Left colon (tissue), 2 donors: ENCODE data around the gene B4GALT3. TPM values are rescaled to one million over a fixed set of nuclear protein-coding genes. Genes with fewer than 3 reads are reported as not detected.

ENCODE experiments used
- ATAC-seq: fragments of 200-7000 bp; cut with Tn5 transposase; one replicate; pipeline ENCODE4 v1.9.1; 2020; ENCODE audit warnings: mild to moderate bottlenecking, moderate library complexity
- DNase-seq, 2 donors: peaks; one replicate each; pipeline ENCODE4 v3.0.0-alpha.2; 2020
- intact Hi-C, 2 donors: fragments of 100-400 bp; cut with DNase I in 1 of 2; cut with micrococcal nuclease in 1 of 2; formaldehyde crosslinking; loops; one replicate each; pipeline versions ENCODE4 v1.11.2 to v1.14.0; 2022; cut with DNase I, micrococcal nuclease
- total RNA-seq, 2 donors: library from RNA; stranded (reverse); fragmentation: NEBNext Ultra II Directional; extraction: Animal tissue kit (Norgen Biotek cat#: 25700); gene quantifications; one replicate each; pipeline ENCODE4 v1.2.1, GENCODE V29; 2021
- donor health status: DM: no; HTN: no; CAD: no.
- donor health status: DM: yes; HTN: yes; CAD: no.

Gene B4GALT3
- total RNA-seq, 2 donors from 2014 or later: 29.7 TPM

DNA sequence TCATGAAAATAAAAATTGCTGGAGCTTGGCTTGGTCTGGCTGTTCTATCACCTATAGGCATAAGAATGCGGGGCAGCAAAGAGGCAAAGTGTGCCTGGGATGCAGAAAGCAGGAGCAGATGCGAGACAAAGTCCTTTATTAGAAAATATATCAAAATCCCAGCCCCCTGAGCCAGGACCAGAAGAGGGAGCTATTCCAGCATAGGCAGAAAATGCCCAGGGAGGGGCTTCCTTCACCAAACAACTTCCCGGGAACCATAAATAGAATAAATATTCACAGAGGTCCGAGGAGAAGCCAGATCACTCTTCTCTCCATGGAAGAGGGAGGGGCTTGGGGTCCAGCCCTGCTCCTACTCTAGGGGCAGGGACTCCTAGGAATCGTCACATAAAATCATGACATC is 6.1 kb downstream of the B4GALT3 start:
- ATAC-seq (no peak), DNase-seq (no peak)
- intact Hi-C loops: no loop called here

DNA sequence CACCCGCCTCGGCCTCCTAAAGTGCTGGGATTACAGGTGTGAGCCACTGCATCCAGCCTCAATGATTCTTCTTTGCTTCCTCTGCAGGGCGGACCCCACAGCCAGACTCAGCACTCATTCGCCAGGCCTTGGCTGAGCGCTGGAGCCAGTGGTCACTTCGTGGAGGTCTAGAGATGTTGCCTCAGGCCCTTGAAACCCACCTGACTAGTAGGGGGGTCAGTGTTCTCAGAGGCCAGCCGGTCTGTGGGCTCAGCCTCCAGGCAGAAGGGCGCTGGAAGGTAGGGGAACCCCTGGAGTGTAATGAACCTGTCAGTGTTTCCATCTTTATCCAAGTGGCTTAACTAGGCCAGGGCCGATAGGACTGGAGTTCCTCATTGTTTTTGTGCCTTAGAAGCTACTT is 8.4 kb downstream of the B4GALT3 start:
- ATAC-seq (no peak), DNase-seq (no peak)
- intact Hi-C loops: no loop called here

DNA sequence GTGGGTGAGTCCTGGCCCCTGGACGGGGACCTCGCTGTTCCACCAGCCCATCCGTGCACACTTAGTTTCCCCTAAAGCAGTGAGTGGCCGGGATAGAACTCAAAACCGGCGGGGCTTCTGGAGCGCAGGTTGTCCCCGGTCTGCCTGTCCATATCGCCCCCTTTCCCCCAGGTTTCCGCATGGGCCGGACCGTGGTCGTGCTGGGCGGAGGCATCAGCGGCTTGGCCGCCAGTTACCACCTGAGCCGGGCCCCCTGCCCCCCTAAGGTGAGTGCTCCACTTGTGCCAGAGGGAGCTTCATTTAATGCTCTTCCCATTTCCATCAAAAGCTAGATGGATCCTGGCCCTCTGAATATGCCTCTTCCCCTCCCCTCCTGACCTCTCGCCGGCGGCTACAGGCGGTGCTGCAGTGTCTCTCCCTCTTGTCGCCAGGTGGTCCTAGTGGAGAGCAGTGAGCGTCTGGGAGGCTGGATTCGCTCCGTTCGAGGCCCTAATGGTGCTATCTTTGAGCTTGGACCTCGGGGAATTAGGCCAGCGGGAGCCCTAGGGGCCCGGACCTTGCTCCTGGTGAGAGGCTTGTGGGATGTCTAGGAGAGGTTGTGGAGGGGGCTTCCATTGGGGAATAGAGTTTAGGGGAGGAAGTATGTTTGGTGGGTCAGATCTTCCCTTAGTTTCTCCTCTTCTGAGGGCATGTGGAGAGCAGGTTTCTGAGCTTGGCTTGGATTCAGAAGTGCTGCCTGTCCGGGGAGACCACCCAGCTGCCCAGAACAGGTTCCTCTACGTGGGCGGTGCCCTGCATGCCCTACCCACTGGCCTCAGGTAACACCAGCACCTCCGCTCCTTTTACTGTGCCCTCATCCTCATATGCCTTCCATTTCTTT is 10.4 kb downstream of the B4GALT3 start:
- DNase-seq (no peak), ATAC-seq (peak; percentile 5)
- intact Hi-C loops: no loop called here

DNA sequence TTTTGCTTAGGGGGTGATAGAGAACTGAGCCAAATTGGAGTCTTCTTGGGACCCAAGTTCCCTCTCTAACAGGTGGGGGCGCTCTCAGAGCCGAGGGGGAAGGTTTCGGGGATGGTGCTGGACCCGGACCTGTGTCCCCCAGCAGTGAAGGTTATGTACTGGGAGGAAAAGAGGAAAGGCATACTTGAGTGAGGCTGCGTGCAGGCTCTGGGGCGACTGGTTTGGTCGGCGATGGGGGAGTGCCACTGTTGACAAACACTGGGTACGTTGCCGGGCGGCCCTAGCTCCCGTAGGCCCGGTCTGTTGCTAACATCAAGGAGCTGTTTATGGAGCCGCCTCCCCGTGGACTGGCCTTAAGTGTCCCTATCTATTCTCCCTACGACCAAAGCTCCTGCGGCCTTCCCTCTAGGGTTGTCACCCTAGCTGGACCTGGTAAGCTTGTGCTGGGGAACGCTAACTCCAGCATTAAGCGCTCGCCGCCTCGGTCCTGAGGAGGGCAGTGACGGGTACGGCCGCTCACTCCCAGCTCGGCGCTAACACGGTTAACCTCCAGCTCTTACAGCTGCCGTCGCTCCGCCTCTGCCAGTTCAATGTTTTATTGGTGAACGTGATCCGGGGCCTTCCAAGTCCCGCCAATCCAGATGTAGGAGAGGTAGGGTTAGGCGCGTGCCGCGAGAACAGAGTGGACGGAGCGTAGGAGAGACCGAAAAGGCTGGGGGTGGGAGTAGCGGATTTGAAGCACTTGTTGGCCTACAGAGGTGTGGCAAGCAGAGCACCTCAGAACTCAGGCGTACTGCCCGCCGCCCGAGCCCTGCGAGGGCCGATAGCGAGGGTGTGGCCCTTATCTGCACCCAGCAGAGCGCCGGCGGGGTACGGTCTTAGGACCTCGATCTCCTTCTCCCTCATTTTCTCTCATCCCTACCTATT is 11.3 kb downstream of the B4GALT3 start, which contains the start of gene PPOX:
TSS of gene PPOX (plus strand) at position 685 of the 927 bp plus-strand sequence. CDS start 422 bp downstream, outside the sequence.
- intact Hi-C loops: no loop called here
- peak; percentile 92 for ATAC-seq
- peak; percentile 95 to 98 for DNase-seq

DNA sequence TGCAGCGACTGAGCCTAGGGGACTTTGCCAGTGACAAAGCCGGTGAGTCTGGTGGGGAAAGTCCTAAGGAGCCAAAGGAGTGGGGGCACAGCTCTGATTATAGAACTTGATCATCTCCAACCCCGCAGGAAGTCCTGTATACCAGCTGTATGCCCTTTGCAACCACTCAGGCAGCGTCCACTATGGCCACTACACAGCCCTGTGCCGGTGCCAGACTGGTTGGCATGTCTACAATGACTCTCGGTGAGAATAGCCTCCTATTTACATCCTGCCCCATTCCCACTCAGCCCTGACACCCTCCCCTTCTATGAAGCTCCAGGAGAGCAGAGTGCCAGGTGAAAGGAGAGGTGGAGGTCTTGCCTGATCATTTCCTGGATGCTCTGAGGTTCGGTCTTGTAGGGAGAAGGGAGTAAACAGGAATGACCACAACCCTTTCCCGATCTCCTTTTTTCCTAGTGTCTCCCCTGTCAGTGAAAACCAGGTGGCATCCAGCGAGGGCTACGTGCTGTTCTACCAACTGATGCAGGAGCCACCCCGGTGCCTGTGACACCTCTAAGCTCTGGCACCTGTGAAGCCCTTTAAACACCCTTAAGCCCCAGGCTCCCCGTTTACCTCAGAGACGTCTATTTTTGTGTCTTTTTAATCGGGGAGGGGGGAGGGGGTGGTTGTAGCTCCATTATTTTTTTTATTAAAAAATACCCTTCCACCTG is 12.3 kb downstream of the B4GALT3 start:
- DNase-seq: no peak
- intact Hi-C loops: no loop called here
- no peak for ATAC-seq

DNA sequence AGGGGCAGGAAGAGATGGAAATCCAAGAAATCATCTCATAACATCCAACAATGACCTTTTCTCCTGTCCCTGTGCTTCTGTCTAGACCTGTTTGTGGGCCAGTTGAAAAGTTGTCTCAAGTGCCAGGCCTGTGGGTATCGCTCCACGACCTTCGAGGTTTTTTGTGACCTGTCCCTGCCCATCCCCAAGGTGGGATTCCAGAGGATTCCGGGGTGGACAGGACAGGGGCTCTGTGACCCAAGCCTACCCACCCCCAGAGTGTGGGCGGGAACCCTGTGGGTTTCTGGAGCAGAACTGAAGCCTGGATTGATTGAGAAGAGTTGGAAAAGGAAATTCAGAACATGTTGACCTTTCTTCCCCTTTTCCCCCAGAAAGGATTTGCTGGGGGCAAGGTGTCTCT is 13.5 kb downstream of the B4GALT3 start:
- ATAC-seq (no peak), DNase-seq (no peak)
- intact Hi-C loops: no loop called here

DNA sequence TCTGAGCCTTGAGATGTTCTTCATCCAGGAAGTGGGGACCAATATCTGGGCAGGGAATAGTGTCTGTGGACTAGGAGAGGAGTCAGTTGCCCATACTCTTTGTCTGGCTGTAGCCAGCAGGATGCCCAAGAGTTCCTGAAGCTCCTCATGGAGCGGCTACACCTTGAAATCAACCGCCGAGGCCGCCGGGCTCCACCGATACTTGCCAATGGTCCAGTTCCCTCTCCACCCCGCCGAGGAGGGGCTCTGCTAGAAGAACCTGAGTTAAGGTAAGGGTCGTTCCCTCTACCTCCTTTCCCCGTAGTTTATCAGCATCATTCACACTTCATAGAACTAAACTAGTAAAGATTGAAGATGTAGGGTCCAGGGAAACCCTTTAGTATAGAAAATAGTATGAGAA is 14.5 kb downstream of the B4GALT3 start:
- no peak for DNase-seq
- intact Hi-C loops: no loop called here
- ATAC-seq: no peak

GRCh38 chr1:161162052-161162451 is 15.3 kb downstream of the B4GALT3 start:
- intact Hi-C loops: no loop called here
- DNase-seq (no peak), ATAC-seq (no peak)

GRCh38 chr1:161161652-161162051 is 15.7 kb downstream of the B4GALT3 start:
- no peak for ATAC-seq
- intact Hi-C loops: no loop called here
- no peak for DNase-seq

GRCh38 chr1:161160671-161161145 is 16.6 kb downstream of the B4GALT3 start:
- intact Hi-C loops: no loop called here
- ATAC-seq (no peak), DNase-seq (no peak)

- ATAC-seq: no peak
- DNase-seq: no peak
- intact Hi-C loops: no loop called here
Measured at GRCh38 chr1:161159913-161160243, 17.4 kb downstream of the B4GALT3 start.

- ATAC-seq: peak; percentile 96
- peak; percentile 90 to 95 for DNase-seq
- intact Hi-C loops: no loop called here
Measured at GRCh38 chr1:161159087-161159912, 18.0 kb downstream of the B4GALT3 start, which contains the start of gene USP21. USP21 (plus strand) TSS chr1:161159500; CDS start chr1:161160641, 1,141 bp downstream.

DNA sequence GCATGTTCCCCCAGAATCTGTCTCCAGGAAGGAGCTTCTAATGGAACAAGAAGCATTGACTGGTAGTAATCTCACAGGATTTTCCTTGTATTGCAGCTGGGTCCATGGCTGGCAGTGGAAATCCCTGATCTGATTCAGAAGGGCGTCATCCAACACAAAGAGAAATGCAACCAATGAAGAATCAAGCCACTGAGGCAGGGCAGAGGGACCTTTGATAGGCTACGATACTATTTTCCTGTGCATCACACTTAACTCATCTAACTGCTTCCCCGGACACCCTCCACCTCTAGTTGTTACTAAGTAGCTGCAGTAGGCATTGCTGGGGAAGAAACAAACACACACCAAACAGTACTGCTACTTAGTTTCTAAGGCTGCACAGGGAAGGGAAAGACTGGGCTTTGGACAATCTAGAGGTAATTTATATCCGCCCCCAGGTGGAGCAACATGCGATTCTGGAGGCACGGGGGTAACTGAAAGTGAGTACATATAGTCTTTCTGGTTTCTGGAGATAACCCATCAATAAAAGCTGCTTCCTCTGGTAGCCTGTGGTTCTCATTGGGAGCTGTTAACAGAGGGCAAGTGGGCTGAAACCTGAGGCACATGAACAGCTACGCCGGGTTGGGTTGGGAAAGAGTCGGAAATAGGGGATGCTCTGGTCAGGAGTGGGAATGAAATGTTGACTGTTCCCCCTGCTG is 18.8 kb downstream of the B4GALT3 start:
- ATAC-seq: no peak
- no peak for DNase-seq
- intact Hi-C loops: no loop called here

DNA sequence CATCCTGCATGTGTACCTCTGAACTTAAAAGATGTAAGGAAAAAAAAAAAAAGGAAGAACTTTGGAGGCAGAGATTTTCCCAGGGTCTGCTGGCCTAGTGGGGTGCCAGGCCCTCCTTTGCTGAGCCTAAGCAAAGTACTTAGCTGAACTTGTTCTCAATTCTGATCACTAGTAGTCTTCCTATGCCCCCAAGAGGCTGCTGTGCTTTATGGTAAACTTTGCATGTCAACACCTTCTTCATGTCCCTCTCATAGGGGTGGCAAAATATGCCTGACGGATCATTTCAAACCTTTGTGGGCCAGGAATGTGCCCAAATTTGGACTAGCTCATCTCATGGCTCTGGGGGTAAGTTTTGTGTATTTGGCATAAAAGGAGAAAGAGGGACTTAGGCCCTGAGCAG is 19.4 kb downstream of the B4GALT3 start:
- ATAC-seq (no peak), DNase-seq (no peak)
- intact Hi-C loops: no loop called here

GRCh38 chr1:161153682-161154337 is 23.5 kb downstream of the B4GALT3 start, which contains the start of gene UFC1:
UFC1 (plus strand) TSS chr1:161153978; CDS start chr1:161153998, 20 bp downstream.
- ATAC-seq (peak; percentile 92), DNase-seq (peak; percentile 82)
- intact Hi-C loops: no loop called here

- ATAC-seq (peak; percentile 5), DNase-seq (no peak)
- intact Hi-C loops: no loop called here
Measured at GRCh38 chr1:161153176-161153575, 24.1 kb downstream of the B4GALT3 start.

DNA sequence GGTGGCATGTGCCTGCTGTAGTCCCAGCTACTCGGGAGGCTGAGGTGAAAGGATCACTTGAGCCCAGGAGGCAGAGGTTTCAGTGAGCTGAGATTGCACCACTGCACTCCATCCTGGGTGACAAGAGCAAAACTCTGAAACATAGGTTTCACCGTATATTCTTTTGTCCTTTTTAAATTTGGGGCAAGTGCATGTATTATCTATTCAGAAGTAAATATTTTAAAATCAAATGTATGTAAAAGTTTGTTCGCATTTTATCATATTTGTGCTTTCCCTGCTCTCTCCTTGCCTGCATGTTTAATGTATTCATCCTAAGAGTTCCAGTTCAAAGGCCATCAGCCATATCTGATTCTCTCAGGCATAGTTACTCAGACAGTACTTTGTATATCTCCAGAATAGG is 31.5 kb downstream of the B4GALT3 start:
- no peak for ATAC-seq
- intact Hi-C loops: no loop called here

More for the DNA sequence above, 31.5 kb downstream of the B4GALT3 start:
- no peak for DNase-seq
